Liver (tissue), 9 donors: ENCODE results near the gene ALK. TPM values are rescaled to one million over a fixed set of nuclear protein-coding genes. Genes with fewer than 3 reads are reported as not detected.

ENCODE experiments used
- DNase-seq: peaks from one replicate; pipeline ENCODE4 v3.0.0-alpha.2; 2017; ENCODE audit warnings: low spot score
- H3K27ac ChIP-seq, 2 donors: one replicate each; pipeline ENCODE4 v1.7.0; 2013; ENCODE audit warnings: inconsistent platforms in 2 of 2, low read length in 2 of 2, control low read depth in 1 of 2, low read depth in 1 of 2, mild to moderate bottlenecking in 1 of 2
- H3K27me3 ChIP-seq, 4 donors: one replicate each; pipeline versions ENCODE4 v1.6.1 to v1.7.0; 2013; ENCODE audit warnings: low read length in 3 of 4, inconsistent platforms in 1 of 4, mild to moderate bottlenecking in 1 of 4, moderate library complexity in 1 of 4; ENCODE audit not compliant: control insufficient read depth in 4 of 4, insufficient read depth in 4 of 4
- H3K36me3 ChIP-seq, 4 donors: one replicate each; pipeline versions ENCODE4 v1.6.1 to v1.7.0; 2013; ENCODE audit warnings: low read length in 3 of 4, mild to moderate bottlenecking in 3 of 4, low read depth in 1 of 4, moderate library complexity in 1 of 4; ENCODE audit not compliant: control insufficient read depth in 4 of 4, insufficient read depth in 3 of 4
- H3K4me1 ChIP-seq, 4 donors: one replicate each; pipeline versions ENCODE4 v1.6.1 to v1.7.0; 2013; ENCODE audit warnings: low read length in 3 of 4, mild to moderate bottlenecking in 3 of 4, moderate library complexity in 1 of 4; ENCODE audit not compliant: control insufficient read depth in 4 of 4, insufficient read depth in 4 of 4
- H3K4me3 ChIP-seq, 3 donors: one replicate each; pipeline versions ENCODE4 v1.6.1 to v1.7.0; 2013; ENCODE audit warnings: low read length in 3 of 3, control low read depth in 1 of 3, low read depth in 1 of 3, mild to moderate bottlenecking in 1 of 3
- H3K9ac ChIP-seq, 2 donors: one replicate each; pipeline ENCODE4 v1.7.0; 2013; ENCODE audit warnings: low read length in 2 of 2, mild to moderate bottlenecking in 2 of 2, moderate library complexity in 2 of 2, control low read depth in 1 of 2, low read depth in 1 of 2
- H3K9me3 ChIP-seq, 4 donors: one replicate each; pipeline versions ENCODE4 v1.6.1 to v1.7.0; 2013; ENCODE audit warnings: low read length in 3 of 4; ENCODE audit not compliant: control insufficient read depth in 4 of 4
- ATF3 ChIP-seq: IDR thresholded peaks from 2 replicates; pipeline ENCODE4 v1.6.1; 2016; ENCODE audit warnings: antibody characterized with exemption
- EGR1 ChIP-seq, 2 donors: IDR thresholded peaks; 2 replicates each; pipeline ENCODE4 v1.6.1; 2016 to 2018; ENCODE audit warnings: antibody characterized with exemption in 2 of 2, low read depth in 2 of 2
- FOXA1 ChIP-seq: IDR thresholded peaks from 2 replicates; pipeline ENCODE4 v1.6.1; 2016; ENCODE audit warnings: antibody characterized with exemption
- FOXA2 ChIP-seq: IDR thresholded peaks from 2 replicates; pipeline ENCODE4 v1.6.1; 2016; ENCODE audit warnings: antibody characterized with exemption
- GABPA ChIP-seq, 2 donors: IDR thresholded peaks in 1 of 2; conservative IDR thresholded peaks in 1 of 2; 2 replicates each; pipeline ENCODE4 v1.6.1; 2016; ENCODE audit warnings: antibody characterized with exemption in 2 of 2, mild to moderate bottlenecking in 1 of 2, moderate library complexity in 1 of 2
- HNF4A ChIP-seq, 2 donors: conservative IDR thresholded peaks; 2 replicates each; pipeline ENCODE4 v1.6.1; 2016; ENCODE audit warnings: antibody characterized with exemption in 2 of 2, mild to moderate bottlenecking in 2 of 2
- HNF4G ChIP-seq: IDR thresholded peaks from 2 replicates; pipeline ENCODE4 v1.6.1; 2016; ENCODE audit warnings: antibody characterized with exemption
- JUND ChIP-seq, 2 donors: IDR thresholded peaks; 2 replicates each; pipeline ENCODE4 v1.6.1; 2016; ENCODE audit warnings: antibody characterized with exemption in 2 of 2
- NR2F2 ChIP-seq: IDR thresholded peaks from 2 replicates; pipeline ENCODE4 v1.6.1; 2016; ENCODE audit warnings: antibody characterized with exemption
- RAD21 ChIP-seq, 2 donors: IDR thresholded peaks; 2 replicates each; pipeline ENCODE4 v1.6.1; 2016; ENCODE audit warnings: antibody characterized with exemption in 2 of 2, mild to moderate bottlenecking in 2 of 2
- RXRA ChIP-seq, 2 donors: IDR thresholded peaks; 2 replicates each; pipeline ENCODE4 v1.6.1; 2017 to 2018; ENCODE audit warnings: antibody characterized with exemption in 2 of 2, mild to moderate bottlenecking in 1 of 2
- SP1 ChIP-seq: IDR thresholded peaks from 2 replicates; pipeline ENCODE4 v1.6.1; 2018; ENCODE audit warnings: antibody characterized with exemption, mild to moderate bottlenecking
- TAF1 ChIP-seq: conservative IDR thresholded peaks from 2 replicates; pipeline ENCODE4 v1.6.1; 2016; ENCODE audit warnings: antibody characterized with exemption, mild to moderate bottlenecking
- YY1 ChIP-seq: IDR thresholded peaks from 2 replicates; pipeline ENCODE4 v1.6.1; 2016; ENCODE audit warnings: antibody characterized with exemption, mild to moderate bottlenecking
- ZBTB33 ChIP-seq: IDR thresholded peaks from 2 replicates; pipeline ENCODE4 v1.6.1; 2016; ENCODE audit warnings: antibody characterized with exemption
- WGBS: extraction: QIAGEN DNeasy Blood & Tissue Kit; methylation state at CpG from one replicate; pipeline ENCODE4 v1.1.7; 2013; 5-methylcytosine and 5-hydroxymethylcytosine counted together
- polyA plus RNA-seq, 2 donors: library from polyadenylated mRNA; stranded (reverse) in 1 of 2; unstranded in 1 of 2; fragments of 200-250 nt in 1 of 2; fragments of >200 nt in 1 of 2; fragmentation: Nextera tagmentation in 1 of 2; extraction: Ambion mirVana in 1 of 2; gene quantifications; one replicate each; pipeline versions ENCODE4 v1.2.1 to v1.2.3, GENCODE V29; 2013 to 2015
- total RNA-seq, 2 donors: library from RNA; depleted of rRNA; stranded (reverse); fragments of >200 nt; gene quantifications; one replicate each; pipeline ENCODE4 v1.2.3, GENCODE V29; 2014
- TF ChIP-seq, protein P1 (sequence below): IDR thresholded peaks from 2 replicates; pipeline ENCODE4 v1.6.1; 2016; ENCODE audit warnings: antibody characterized with exemption, mild to moderate bottlenecking
- TF ChIP-seq, protein P2 (sequence below): IDR thresholded peaks from 2 replicates; pipeline ENCODE4 v1.6.1; 2016; ENCODE audit warnings: antibody characterized with exemption
- TF ChIP-seq, protein P3 (sequence below): fragments of 150-350 bp; IDR thresholded peaks from 2 replicates; pipeline ENCODE4 v1.5.1; 2017; ENCODE audit warnings: improper control_type of control experiment, low read depth, low read length; ENCODE audit not compliant: missing input control
- donor health status: healthy.
- donor health status: healthy.
- donor health status: healthy.
- donor health status: healthy.
- donor health status: healthy.

ALK gene
- total and polyA plus RNA-seq, 4 donors, result under 0.01 TPM; not detected in 3

- H3K27ac ChIP-seq, result no peak overlapping the region
- no peak overlapping the region for H3K4me3 ChIP-seq
- no peaks in the 10 kb centered on the region for H3K9me3 ChIP-seq
- no peaks in the 10 kb centered on the region for H3K4me1 ChIP-seq
- H3K27me3 ChIP-seq, result no peaks in the 10 kb centered on the region
- no peak for DNase-seq
- no peak overlapping the region for H3K9ac ChIP-seq
- H3K36me3 ChIP-seq, result no peaks in the 10 kb centered on the region
- WGBS, result 39% methylated on average over 2 of the region's 2 CpGs
- TF ChIP-seq EGR1 (IDR thresholded peaks at IDR 0.05; ENCODE audit: low read depth in 2 of 2) (no peak), NR2F2 (no peak), SP1 (no peak), YY1 (no peak), FOXA1 (no peak), HNF4G (no peak), ZBTB33 (no peak), RXRA (IDR thresholded peaks at IDR 0.05) (no peak), FOXA2 (no peak), HNF4A (conservative IDR thresholded peaks at IDR 0.05) (no peak), JUND (IDR thresholded peaks at IDR 0.05) (no peak), ATF3 (no peak), RAD21 (IDR thresholded peaks at IDR 0.05) (no peak), TAF1 (no peak), GABPA (IDR thresholded peaks at IDR 0.05 in 1 of 2, conservative IDR thresholded peaks at IDR 0.05 in 1 of 2) (no peak)
- TF ChIP-seq, protein P1, sequence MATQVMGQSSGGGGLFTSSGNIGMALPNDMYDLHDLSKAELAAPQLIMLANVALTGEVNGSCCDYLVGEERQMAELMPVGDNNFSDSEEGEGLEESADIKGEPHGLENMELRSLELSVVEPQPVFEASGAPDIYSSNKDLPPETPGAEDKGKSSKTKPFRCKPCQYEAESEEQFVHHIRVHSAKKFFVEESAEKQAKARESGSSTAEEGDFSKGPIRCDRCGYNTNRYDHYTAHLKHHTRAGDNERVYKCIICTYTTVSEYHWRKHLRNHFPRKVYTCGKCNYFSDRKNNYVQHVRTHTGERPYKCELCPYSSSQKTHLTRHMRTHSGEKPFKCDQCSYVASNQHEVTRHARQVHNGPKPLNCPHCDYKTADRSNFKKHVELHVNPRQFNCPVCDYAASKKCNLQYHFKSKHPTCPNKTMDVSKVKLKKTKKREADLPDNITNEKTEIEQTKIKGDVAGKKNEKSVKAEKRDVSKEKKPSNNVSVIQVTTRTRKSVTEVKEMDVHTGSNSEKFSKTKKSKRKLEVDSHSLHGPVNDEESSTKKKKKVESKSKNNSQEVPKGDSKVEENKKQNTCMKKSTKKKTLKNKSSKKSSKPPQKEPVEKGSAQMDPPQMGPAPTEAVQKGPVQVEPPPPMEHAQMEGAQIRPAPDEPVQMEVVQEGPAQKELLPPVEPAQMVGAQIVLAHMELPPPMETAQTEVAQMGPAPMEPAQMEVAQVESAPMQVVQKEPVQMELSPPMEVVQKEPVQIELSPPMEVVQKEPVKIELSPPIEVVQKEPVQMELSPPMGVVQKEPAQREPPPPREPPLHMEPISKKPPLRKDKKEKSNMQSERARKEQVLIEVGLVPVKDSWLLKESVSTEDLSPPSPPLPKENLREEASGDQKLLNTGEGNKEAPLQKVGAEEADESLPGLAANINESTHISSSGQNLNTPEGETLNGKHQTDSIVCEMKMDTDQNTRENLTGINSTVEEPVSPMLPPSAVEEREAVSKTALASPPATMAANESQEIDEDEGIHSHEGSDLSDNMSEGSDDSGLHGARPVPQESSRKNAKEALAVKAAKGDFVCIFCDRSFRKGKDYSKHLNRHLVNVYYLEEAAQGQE, result no peak
- TF ChIP-seq, protein P2, sequence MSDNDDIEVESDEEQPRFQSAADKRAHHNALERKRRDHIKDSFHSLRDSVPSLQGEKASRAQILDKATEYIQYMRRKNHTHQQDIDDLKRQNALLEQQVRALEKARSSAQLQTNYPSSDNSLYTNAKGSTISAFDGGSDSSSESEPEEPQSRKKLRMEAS, result no peak
- TF ChIP-seq, protein P3, sequence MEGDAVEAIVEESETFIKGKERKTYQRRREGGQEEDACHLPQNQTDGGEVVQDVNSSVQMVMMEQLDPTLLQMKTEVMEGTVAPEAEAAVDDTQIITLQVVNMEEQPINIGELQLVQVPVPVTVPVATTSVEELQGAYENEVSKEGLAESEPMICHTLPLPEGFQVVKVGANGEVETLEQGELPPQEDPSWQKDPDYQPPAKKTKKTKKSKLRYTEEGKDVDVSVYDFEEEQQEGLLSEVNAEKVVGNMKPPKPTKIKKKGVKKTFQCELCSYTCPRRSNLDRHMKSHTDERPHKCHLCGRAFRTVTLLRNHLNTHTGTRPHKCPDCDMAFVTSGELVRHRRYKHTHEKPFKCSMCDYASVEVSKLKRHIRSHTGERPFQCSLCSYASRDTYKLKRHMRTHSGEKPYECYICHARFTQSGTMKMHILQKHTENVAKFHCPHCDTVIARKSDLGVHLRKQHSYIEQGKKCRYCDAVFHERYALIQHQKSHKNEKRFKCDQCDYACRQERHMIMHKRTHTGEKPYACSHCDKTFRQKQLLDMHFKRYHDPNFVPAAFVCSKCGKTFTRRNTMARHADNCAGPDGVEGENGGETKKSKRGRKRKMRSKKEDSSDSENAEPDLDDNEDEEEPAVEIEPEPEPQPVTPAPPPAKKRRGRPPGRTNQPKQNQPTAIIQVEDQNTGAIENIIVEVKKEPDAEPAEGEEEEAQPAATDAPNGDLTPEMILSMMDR, result no peak
Observed at GRCh38 chr2:29405707-29406106, 515.7 kb downstream of the ALK start.
